Prostate gland (tissue), 2 donors: ENCODE measurements around the gene TSPAN31. TPM values are rescaled to one million over a fixed set of nuclear protein-coding genes. Genes with fewer than 3 reads are reported as not detected.
A peak's percentile ranks its signal among the peaks of the same experiment; 100 is the strongest.
"Not testable (repeated sequence)": the region's sequence is repeated elsewhere in the genome, so short reads cannot be mapped to it uniquely, and the experiment has no call there.

ENCODE experiments used
- DNase-seq: peaks from one replicate; pipeline ENCODE4 v3.0.0-alpha.2; 2019; ENCODE audit warnings: low spot score
- H3K27ac ChIP-seq, 2 donors: fragments of 200-600 bp; sonication (generic); 2 replicates each; pipeline ENCODE4 v1.5.1; 2017 to 2019
- H3K27me3 ChIP-seq: fragments of 200-600 bp; sonication (generic); replicated peaks from 2 replicates; pipeline ENCODE4 v1.5.1; 2019; ENCODE audit not compliant: insufficient read depth
- H3K36me3 ChIP-seq, 2 donors: fragments of 200-600 bp; sonication (generic); 1 replicate in 1 of 2; 2 replicates in 1 of 2; pipeline versions ENCODE4 v1.5.1 to v1.8.1; 2017 to 2019
- H3K4me1 ChIP-seq: fragments of 200-600 bp; sonication (generic); replicated peaks from 2 replicates; pipeline ENCODE4 v1.5.1; 2019
- H3K4me3 ChIP-seq, 2 donors: fragments of 200-600 bp; sonication (generic); 2 replicates each; pipeline ENCODE4 v1.5.1; 2017 to 2019
- H3K9me3 ChIP-seq: fragments of 200-600 bp; sonication (generic); 2 replicates; pipeline ENCODE4 v1.5.1; 2017
- CTCF ChIP-seq, 4 experiments: fragments of 200-600 bp in 2 of 4; fragments of 450-650 bp in 2 of 4; sonication (generic) in 2 of 4; IDR thresholded peaks; 1 replicate in 3 of 4; 2 replicates in 1 of 4; pipeline ENCODE4 v1.5.1; 2016 to 2019; ENCODE audit warnings: antibody characterized with exemption in 4 of 4, mild to moderate bottlenecking in 2 of 4, moderate library complexity in 2 of 4
- POLR2A ChIP-seq: fragments of 450-650 bp; IDR thresholded peaks from one replicate; pipeline ENCODE4 v1.6.1; 2016; ENCODE audit warnings: antibody characterized with exemption, mild to moderate bottlenecking
- POLR2AphosphoS5 ChIP-seq: sonication (generic); formaldehyde crosslinking; IDR thresholded peaks from one replicate; pipeline ENCODE4 v1.6.1; 2017; ENCODE audit warnings: antibody characterized with exemption
- WGBS: methylation state at CpG from one replicate; pipeline ENCODE4 v1.1.5; 2018; 5-methylcytosine and 5-hydroxymethylcytosine counted together
- intact Hi-C: fragments of 100-400 bp; cut with DNase I; formaldehyde crosslinking; loops from one replicate; pipeline ENCODE4 v1.14.2; 2022
- total RNA-seq, 2 donors: library from RNA; depleted of rRNA; stranded (reverse); fragments of >200 nt; gene quantifications; one replicate each; pipeline ENCODE4 v1.1.0, GENCODE V29; 2016

TSPAN31 gene
- total RNA-seq, 2 donors from 2014 or later = 40.4 to 127 TPM

GRCh38 chr12:57771873-57772428 lies 27.1 kb downstream of the TSPAN31 start, which contains the start of gene METTL1:
METTL1 (minus strand) TSS chr12:57772105; CDS start chr12:57772083, 22 bp downstream.
- Histone ChIP-seq H3K27me3 (no peaks in the 10 kb centered on the region), H3K9me3 (no peaks in the 10 kb centered on the region), H3K36me3 (no peaks in the 10 kb centered on the region), H3K27ac (peak within 1 kb of the TSS; percentile 86 to 89), H3K4me3 (peak within 1 kb of the TSS; percentile 67 to 88), H3K4me1 (peaks cover 5% of the 10 kb centered on the region)
- peak; percentile 50 for TF ChIP-seq POLR2A
- peak; percentile 93 for TF ChIP-seq POLR2AphosphoS5
- peak in 1 of 4 experiments; percentile 10 for TF ChIP-seq CTCF (IDR thresholded peaks at IDR 0.05)
- DNase-seq = peak; percentile 96
- 0% methylated on average over 27 of the region's 28 CpGs for WGBS
- intact Hi-C loops = no loop called here

GRCh38 chr12:57772429-57773322 lies 27.8 kb downstream of the TSPAN31 start, which contains the start of gene EEF1AKMT3:
EEF1AKMT3 (plus strand) TSS chr12:57772614; CDS start chr12:57772725, 111 bp downstream.
- peak within 1 kb of the TSS; percentile 67 to 88 for H3K4me3 ChIP-seq
- no peak for TF ChIP-seq CTCF (IDR thresholded peaks at IDR 0.05)
- no peak for TF ChIP-seq POLR2A
- no peak for TF ChIP-seq POLR2AphosphoS5
- peak within 1 kb of the TSS; percentile 86 to 89 for H3K27ac ChIP-seq
- no peaks in the 10 kb centered on the region for H3K36me3 ChIP-seq
- H3K27me3 ChIP-seq = no peaks in the 10 kb centered on the region
- under 1% methylated on average over 42 of the region's 67 CpGs for WGBS
- intact Hi-C loops = no loop called here
- DNase-seq = peak; percentile 63
- H3K9me3 ChIP-seq = no peaks in the 10 kb centered on the region
- H3K4me1 ChIP-seq = peaks cover 5% of the 10 kb centered on the region

- H3K36me3 ChIP-seq, DNase-seq, H3K27ac ChIP-seq, H3K9me3 ChIP-seq, H3K4me1 ChIP-seq, H3K27me3 ChIP-seq, H3K4me3 ChIP-seq, intact Hi-C loops: not testable (repeated sequence)
- WGBS = 89% methylated on average over 11 of the region's 11 CpGs
Observed at GRCh38 chr12:57774634-57775033, 29.8 kb downstream of the TSPAN31 start.

GRCh38 chr12:57775044-57775443 lies 30.2 kb downstream of the TSPAN31 start:
- Histone ChIP-seq H3K27ac (no peak overlapping the region), H3K27me3 (no peaks in the 10 kb centered on the region), H3K4me3 (no peak overlapping the region), H3K4me1 (peaks cover 5% of the 10 kb centered on the region), H3K36me3 (no peaks in the 10 kb centered on the region), H3K9me3 (no peaks in the 10 kb centered on the region)
- TF ChIP-seq POLR2A (no peak), POLR2AphosphoS5 (no peak), CTCF (IDR thresholded peaks at IDR 0.05) (no peak)
- intact Hi-C loops = no loop called here
- WGBS = 77% methylated on average over 3 of the region's 3 CpGs
- DNase-seq = no peak

GRCh38 chr12:57775563-57776246 lies 30.9 kb downstream of the TSPAN31 start:
- intact Hi-C loops = no loop called here
- DNase-seq = no peak
- no peaks in the 10 kb centered on the region for H3K36me3 ChIP-seq
- H3K4me3 ChIP-seq = no peak overlapping the region
- WGBS = 81% methylated on average over 4 of the region's 4 CpGs
- H3K27ac ChIP-seq = no peak overlapping the region
- H3K9me3 ChIP-seq = no peaks in the 10 kb centered on the region
- peaks cover 5% of the 10 kb centered on the region for H3K4me1 ChIP-seq
- TF ChIP-seq POLR2AphosphoS5 = no peak
- TF ChIP-seq POLR2A = no peak
- no peak for TF ChIP-seq CTCF (IDR thresholded peaks at IDR 0.05)
- H3K27me3 ChIP-seq = no peaks in the 10 kb centered on the region
